GM12801 (cell line): Measurements from ENCODE around the gene EPAS1.

Experiments used
- TF ChIP-seq, protein P1 (sequence below): IDR thresholded peaks from one replicate; pipeline ENCODE4 v1.5.1; 2011; ENCODE audit warnings: control low read depth; ENCODE audit not compliant: insufficient read length; ENCODE audit errors: extremely low read depth

EPAS1 gene

DNA sequence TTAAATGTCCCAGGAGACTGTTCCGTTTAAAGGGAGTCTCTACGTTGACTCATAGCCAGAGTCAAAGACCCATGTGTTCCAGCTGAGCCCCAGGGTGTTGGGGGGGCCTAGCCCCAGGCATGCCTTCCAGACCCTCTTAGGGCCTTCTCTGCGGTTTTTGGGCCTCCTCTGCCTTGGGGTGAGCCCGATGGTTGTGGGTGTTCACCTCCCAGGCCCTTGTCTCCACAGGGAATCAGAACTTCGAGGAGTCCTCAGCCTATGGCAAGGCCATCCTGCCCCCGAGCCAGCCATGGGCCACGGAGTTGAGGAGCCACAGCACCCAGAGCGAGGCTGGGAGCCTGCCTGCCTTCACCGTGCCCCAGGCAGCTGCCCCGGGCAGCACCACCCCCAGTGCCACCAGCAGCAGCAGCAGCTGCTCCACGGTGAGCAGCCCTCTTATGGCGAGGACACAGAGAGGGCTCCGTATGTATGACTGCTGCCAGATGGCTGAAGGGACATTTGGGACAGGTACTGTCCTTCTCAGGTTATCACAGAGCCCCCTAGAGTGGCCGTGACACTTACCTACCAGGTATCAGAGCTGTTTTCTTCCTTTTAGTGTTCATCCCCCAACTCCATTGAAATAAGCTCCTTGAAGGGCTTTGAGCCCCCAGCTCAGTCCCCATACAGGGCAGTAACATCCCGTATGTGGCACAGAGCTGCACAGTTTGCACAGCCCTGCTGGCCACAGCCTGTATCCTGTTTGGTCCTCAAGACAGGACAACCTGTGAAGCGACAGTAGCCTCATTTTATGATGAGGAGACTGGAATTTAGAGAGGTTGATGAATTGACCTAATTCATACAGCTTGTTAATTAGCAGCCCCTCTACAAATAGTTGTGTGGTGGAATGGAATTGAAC, 80.7 kb downstream of the EPAS1 start:
- TF ChIP-seq, protein P1, sequence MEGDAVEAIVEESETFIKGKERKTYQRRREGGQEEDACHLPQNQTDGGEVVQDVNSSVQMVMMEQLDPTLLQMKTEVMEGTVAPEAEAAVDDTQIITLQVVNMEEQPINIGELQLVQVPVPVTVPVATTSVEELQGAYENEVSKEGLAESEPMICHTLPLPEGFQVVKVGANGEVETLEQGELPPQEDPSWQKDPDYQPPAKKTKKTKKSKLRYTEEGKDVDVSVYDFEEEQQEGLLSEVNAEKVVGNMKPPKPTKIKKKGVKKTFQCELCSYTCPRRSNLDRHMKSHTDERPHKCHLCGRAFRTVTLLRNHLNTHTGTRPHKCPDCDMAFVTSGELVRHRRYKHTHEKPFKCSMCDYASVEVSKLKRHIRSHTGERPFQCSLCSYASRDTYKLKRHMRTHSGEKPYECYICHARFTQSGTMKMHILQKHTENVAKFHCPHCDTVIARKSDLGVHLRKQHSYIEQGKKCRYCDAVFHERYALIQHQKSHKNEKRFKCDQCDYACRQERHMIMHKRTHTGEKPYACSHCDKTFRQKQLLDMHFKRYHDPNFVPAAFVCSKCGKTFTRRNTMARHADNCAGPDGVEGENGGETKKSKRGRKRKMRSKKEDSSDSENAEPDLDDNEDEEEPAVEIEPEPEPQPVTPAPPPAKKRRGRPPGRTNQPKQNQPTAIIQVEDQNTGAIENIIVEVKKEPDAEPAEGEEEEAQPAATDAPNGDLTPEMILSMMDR, result no peak

DNA sequence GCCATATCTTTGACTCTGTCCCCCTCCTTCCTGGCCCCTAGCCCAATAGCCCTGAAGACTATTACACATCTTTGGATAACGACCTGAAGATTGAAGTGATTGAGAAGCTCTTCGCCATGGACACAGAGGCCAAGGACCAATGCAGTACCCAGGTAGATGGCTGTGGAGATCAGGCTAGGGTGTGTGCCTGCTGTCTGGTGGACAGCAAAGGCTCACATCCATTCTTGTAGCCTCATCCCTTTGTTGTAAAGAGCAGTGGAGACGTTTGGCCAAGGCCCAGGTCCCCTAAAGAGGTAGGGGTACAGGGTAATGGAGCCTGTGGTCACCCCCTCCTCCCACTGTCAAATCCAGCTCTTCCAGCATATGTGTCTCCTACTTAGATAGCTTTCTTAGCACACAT, 81.4 kb downstream of the EPAS1 start:
- TF ChIP-seq, protein P1, result no peak

DNA sequence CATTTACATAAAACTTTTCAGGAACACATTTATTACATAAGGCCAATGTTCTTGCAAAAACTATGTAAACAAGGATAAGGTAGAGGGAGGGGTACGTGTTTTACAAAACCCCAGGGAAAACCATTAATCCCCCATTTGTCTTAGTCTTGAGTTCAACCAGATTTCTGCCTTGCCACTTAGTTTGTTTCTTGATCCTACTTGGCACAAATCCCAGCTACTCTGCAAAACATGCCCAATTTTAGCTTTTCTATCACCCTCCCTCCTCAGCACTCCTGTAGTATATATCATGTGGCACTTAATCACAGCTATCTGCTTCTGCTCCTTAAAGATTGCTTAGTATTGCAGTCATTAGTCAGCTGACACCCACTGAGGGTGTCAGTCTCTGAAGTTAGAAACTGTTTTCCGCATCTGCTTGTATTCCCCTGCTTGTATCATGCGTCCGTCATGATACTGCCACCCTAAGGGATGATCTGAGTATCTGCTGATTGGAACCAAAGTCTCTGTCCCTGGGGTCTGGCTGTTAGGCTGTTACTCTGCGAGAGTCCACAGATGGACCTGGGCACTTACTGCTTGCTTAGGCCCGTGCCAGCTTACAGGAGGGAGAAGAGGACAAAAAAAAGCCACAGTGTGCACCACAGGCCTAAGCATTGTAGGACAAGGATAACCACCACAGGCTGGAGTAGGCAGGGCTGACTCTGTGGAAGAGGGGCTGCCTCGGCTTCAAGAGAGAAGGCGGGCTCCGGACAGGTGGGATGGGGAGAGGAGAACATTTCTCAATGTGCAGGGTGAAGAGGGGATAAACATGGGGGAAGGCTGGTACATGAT, 82.2 kb downstream of the EPAS1 start:
- TF ChIP-seq, protein P1, result no peak

DNA sequence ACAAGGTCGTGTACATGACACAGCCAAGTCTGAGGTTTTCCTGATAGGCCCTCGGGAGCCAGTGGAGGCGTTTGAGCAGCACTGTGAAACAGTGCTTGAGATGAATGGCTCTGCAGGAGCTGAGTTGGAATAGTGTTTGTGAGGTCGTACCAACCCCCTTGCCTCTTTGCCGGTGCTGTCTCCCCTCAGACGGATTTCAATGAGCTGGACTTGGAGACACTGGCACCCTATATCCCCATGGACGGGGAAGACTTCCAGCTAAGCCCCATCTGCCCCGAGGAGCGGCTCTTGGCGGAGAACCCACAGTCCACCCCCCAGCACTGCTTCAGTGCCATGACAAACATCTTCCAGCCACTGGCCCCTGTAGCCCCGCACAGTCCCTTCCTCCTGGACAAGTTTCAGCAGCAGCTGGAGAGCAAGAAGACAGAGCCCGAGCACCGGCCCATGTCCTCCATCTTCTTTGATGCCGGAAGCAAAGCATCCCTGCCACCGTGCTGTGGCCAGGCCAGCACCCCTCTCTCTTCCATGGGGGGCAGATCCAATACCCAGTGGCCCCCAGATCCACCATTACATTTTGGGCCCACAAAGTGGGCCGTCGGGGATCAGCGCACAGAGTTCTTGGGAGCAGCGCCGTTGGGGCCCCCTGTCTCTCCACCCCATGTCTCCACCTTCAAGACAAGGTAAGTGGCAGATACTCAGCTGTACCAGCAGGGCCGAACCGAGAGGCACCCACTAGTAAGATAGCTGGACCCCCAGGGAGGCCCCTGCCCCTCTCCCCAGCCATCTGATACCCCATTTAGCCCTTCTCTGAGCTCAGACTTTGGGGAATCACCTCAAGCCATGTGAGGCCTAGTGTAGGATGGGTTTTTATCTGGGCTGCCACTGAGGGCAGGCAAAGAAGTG, 83.1 kb downstream of the EPAS1 start:
- TF ChIP-seq, protein P1, result no peak

DNA sequence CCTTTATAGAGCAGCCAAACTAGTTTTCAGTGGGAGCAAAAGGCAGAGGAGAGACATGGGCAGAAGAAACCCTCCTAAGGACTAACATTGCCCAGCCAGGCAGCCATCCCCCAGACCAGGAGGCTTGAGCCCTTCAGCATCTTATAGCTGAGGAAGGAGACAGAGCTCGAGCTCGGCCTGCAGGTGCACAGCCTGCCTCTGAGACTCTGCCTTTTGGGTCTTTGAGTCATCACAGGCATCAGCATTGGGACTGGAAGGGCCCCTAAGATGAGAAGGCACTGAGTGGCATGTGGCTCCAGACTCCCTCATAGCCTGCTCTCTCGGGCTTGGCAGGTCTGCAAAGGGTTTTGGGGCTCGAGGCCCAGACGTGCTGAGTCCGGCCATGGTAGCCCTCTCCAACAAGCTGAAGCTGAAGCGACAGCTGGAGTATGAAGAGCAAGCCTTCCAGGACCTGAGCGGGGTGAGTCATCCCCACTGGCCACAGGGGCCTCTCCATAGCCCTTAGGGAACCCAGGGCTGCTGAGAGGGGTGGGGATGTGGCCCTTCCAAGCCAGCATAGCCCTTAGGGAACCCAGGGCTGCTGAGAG, 84.1 kb downstream of the EPAS1 start:
- TF ChIP-seq, protein P1, result no peak

DNA sequence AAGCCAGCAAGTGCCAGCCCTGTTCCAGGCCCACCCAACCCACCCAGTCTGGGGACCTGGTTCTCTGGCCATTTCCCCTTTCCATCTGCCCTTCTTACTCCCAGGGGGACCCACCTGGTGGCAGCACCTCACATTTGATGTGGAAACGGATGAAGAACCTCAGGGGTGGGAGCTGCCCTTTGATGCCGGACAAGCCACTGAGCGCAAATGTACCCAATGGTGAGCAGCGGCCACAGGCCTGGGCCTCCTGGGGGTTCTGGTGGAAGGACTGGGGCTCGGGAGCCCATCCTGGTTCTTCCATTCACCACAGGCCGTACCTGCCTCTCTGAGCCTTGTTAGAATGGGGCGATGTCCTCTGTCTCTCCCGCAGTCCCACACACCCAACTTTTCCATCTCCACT, 84.7 kb downstream of the EPAS1 start:
- TF ChIP-seq, protein P1, result no peak
